Upper lobe of left lung (tissue), 6 donors: ENCODE data around the gene FLAD1. TPM values are rescaled to one million over a fixed set of nuclear protein-coding genes. Genes with fewer than 3 reads are reported as not detected.

Source experiments
- ATAC-seq, 2 donors: fragments of 200-7000 bp; cut with Tn5 transposase; one replicate each; pipeline ENCODE4 v1.9.1; 2022; ENCODE audit warnings: mild to moderate bottlenecking in 2 of 2, moderate library complexity in 2 of 2; ENCODE audit not compliant: low FRiP score in 2 of 2
- DNase-seq, 2 donors: peaks; one replicate each; pipeline ENCODE4 v3.0.0-alpha.2; 2019 to 2020
- H3K27ac ChIP-seq, 4 donors: fragments of 200-600 bp; sonication (generic); one replicate each; pipeline ENCODE4 v1.5.1; 2016 to 2019
- H3K27me3 ChIP-seq, 4 donors: fragments of 200-600 bp; sonication (generic); one replicate each; pipeline ENCODE4 v1.5.1; 2017 to 2019
- H3K36me3 ChIP-seq, 4 donors: fragments of 200-600 bp; sonication (generic); one replicate each; pipeline ENCODE4 v1.5.1; 2016 to 2019
- H3K4me1 ChIP-seq, 4 donors: fragments of 200-600 bp; sonication (generic); one replicate each; pipeline ENCODE4 v1.5.1; 2018 to 2019
- H3K4me3 ChIP-seq, 4 donors: fragments of 200-600 bp; sonication (generic); one replicate each; pipeline ENCODE4 v1.5.1; 2017 to 2019; ENCODE audit warnings: mild to moderate bottlenecking in 2 of 4, moderate library complexity in 1 of 4
- H3K9me3 ChIP-seq, 4 donors: fragments of 200-600 bp; sonication (generic); one replicate each; pipeline ENCODE4 v1.5.1; 2018 to 2019
- EP300 ChIP-seq, 4 donors: sonication (generic); formaldehyde crosslinking; IDR thresholded peaks; one replicate each; pipeline ENCODE4 v1.5.1; 2017; ENCODE audit warnings: antibody characterized with exemption in 4 of 4, control low read depth in 2 of 4
- POLR2A ChIP-seq, 4 donors: fragments of 450-650 bp; IDR thresholded peaks; one replicate each; pipeline ENCODE4 v1.5.1; 2016 to 2017; ENCODE audit warnings: antibody characterized with exemption in 4 of 4, mild to moderate bottlenecking in 2 of 4
- POLR2AphosphoS5 ChIP-seq, 2 donors: sonication (generic); formaldehyde crosslinking; IDR thresholded peaks; one replicate each; pipeline ENCODE4 v1.5.1; 2017; ENCODE audit warnings: antibody characterized with exemption in 2 of 2
- WGBS, 2 donors: methylation state at CpG; one replicate each; pipeline ENCODE4 v1.1.5; 2017 to 2018; 5-methylcytosine and 5-hydroxymethylcytosine counted together
- total RNA-seq, 6 donors: library from RNA; depleted of rRNA in 4 of 6; stranded (reverse); fragments of >200 nt in 4 of 6; gene quantifications; one replicate each; pipeline versions ENCODE4 v1.1.0 to v1.2.1, GENCODE V29; 2016 to 2021
- TF ChIP-seq, protein P1 (sequence below), 6 experiments: fragments of 450-650 bp in 4 of 6; fragments of 200-600 bp in 2 of 6; sonication (generic) in 2 of 6; IDR thresholded peaks; one replicate each; pipeline ENCODE4 v1.5.1; 2016 to 2019; ENCODE audit warnings: antibody characterized with exemption in 6 of 6
- donor health status: DM: no; HTN: no; CAD: no; lungs with moderate emphysema.
- donor health status: DM: no; HTN: yes; CAD: no; lungs with severe emphysema.

FLAD1 gene
- total RNA-seq, 6 donors from 2014 or later = 15.6 to 62.9 (median 29.8) TPM

DNA sequence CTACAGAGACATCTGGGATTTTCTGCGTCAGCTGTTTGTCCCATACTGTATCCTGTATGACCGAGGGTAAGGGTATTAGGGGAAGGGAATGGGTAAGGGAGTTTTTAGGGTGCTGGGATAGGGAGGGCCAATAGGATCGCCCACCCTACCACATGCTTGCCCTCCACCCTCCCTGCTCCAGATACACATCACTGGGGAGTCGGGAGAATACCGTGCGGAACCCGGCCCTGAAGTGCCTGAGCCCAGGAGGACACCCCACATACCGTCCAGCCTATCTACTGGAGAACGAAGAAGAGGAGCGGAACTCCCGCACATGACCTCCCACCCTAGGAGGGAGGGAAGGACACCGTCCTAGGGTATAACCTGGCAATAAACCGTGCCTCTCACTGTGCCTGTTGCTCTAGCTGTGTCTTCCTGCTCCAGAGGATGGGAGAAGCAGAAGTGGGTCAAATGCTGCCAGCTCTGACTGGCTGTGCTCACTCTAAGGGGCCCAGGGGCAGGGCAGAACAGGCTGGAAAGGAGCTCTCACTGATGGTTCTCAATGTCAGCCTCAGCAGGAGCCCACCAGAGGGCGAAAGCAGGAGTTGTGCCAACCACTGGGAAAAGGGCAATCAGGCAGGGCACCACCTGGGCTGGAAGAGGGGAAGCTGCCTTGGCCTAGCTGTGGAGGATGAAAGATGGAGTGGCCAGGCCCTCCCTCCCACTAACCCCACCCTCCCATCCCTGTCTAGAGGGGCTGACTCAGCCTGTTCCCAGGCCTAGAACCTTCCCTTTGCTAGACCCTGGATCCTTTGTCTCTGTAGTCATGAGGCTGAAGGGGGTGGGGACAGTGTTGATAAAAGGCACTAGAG, 9.8 kb downstream of the FLAD1 start:
- 83 to 92% methylated on average over 11 to 14 of the region's 14 CpGs for WGBS, 2 donors
- no peak for ATAC-seq
- Histone ChIP-seq H3K4me1 (peaks cover 0 to 6% (median 0%) of the 10 kb centered on the region in 4 donors), H3K27me3 (no peaks in the 10 kb centered on the region), H3K4me3 (no peak overlapping the region), H3K27ac (no peak overlapping the region), H3K9me3 (no peaks in the 10 kb centered on the region), H3K36me3 (peaks cover 0 to 41% (median 18%) of the 10 kb centered on the region in 4 donors)
- DNase-seq = no peak
- TF ChIP-seq, protein P1, sequence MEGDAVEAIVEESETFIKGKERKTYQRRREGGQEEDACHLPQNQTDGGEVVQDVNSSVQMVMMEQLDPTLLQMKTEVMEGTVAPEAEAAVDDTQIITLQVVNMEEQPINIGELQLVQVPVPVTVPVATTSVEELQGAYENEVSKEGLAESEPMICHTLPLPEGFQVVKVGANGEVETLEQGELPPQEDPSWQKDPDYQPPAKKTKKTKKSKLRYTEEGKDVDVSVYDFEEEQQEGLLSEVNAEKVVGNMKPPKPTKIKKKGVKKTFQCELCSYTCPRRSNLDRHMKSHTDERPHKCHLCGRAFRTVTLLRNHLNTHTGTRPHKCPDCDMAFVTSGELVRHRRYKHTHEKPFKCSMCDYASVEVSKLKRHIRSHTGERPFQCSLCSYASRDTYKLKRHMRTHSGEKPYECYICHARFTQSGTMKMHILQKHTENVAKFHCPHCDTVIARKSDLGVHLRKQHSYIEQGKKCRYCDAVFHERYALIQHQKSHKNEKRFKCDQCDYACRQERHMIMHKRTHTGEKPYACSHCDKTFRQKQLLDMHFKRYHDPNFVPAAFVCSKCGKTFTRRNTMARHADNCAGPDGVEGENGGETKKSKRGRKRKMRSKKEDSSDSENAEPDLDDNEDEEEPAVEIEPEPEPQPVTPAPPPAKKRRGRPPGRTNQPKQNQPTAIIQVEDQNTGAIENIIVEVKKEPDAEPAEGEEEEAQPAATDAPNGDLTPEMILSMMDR (IDR thresholded peaks at IDR 0.05) = no peak
- TF ChIP-seq EP300 (IDR thresholded peaks at IDR 0.05) (no peak), POLR2AphosphoS5 (IDR thresholded peaks at IDR 0.05) (no peak), POLR2A (IDR thresholded peaks at IDR 0.05) (no peak)

DNA sequence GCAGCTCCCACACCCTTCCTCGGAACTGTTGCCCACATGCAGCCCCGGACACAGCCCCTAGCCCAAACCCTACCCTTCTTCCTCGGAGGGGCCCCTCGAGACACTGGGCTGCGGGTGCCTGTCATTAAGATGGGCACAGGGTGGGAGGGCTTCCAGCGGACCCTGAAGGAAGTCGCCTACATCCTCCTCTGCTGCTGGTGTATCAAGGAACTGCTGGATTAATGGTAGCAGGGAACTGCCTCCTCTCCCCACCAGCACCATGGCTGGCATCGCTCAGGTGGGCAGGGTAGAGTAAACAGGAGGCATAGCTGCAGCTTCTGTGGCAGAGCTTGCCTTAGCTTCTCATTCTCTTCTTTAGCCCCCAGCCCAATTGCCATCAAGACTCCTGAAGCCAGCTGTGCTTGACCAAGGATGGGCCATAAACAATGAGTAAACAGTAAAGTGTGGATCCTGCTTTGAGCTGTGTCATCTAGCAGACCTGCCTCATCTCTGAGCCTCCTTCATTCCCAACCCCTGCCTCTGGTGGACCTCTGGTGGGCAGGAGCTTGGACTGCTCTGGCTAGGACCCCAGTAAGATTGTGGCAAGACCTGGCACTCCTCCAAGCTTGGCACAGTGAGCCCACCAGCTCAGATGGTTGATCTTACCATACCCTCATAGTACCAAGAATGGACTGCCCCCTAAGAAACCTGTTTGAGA, 10.6 kb downstream of the FLAD1 start, which contains the start of gene LENEP:
LENEP (plus strand) TSS at position 15 of the 697 bp plus-strand sequence; CDS start at position 37, 22 bp downstream.
- H3K4me3 ChIP-seq = no peak within 1 kb of the TSS
- H3K27me3 ChIP-seq = no peaks in the 10 kb centered on the region
- peaks cover 1 to 8% (median 2%) of the 10 kb centered on the region in 4 donors for H3K4me1 ChIP-seq
- WGBS, 2 donors = 70 to 80% methylated on average over 7 to 8 of the region's 8 CpGs
- TF ChIP-seq, protein P1 (IDR thresholded peaks at IDR 0.05) = no peak
- TF ChIP-seq EP300 (IDR thresholded peaks at IDR 0.05) = no peak
- TF ChIP-seq POLR2AphosphoS5 (IDR thresholded peaks at IDR 0.05) = no peak
- no peak for TF ChIP-seq POLR2A (IDR thresholded peaks at IDR 0.05)
- H3K9me3 ChIP-seq = no peaks in the 10 kb centered on the region
- ATAC-seq (no peak), DNase-seq (no peak)
- no peak within 1 kb of the TSS for H3K27ac ChIP-seq
- H3K36me3 ChIP-seq = peaks cover 0 to 33% (median 10%) of the 10 kb centered on the region in 4 donors

DNA sequence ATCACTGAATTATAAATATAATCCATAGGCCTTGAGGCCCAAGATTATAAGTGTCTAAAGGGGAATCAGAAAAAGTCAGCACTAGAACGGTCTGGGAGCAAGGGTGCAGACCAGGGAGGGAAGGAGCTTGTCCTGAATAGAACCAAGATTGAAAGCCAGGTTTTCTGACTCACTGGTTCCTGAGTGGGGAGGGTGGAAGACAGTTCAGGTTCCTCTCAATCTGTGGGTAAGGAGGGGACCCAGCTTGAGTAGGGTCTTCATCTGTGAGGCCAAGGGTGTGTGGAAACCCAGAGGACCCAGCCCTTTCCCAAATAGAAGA, 11.1 kb downstream of the FLAD1 start:
- no peak for DNase-seq
- Histone ChIP-seq H3K4me3 (no peak overlapping the region), H3K27me3 (no peaks in the 10 kb centered on the region), H3K27ac (no peak overlapping the region), H3K4me1 (peaks cover 6 to 13% (median 7%) of the 10 kb centered on the region in 4 donors), H3K36me3 (peaks cover 0 to 28% (median 8%) of the 10 kb centered on the region in 4 donors), H3K9me3 (no peaks in the 10 kb centered on the region)
- 75 to 76% methylated on average over 1 of the region's 1 CpG for WGBS, 2 donors
- no peak for ATAC-seq
- TF ChIP-seq, protein P1 (IDR thresholded peaks at IDR 0.05) = no peak
- no peak for TF ChIP-seq EP300 (IDR thresholded peaks at IDR 0.05)
- no peak for TF ChIP-seq POLR2AphosphoS5 (IDR thresholded peaks at IDR 0.05)
- TF ChIP-seq POLR2A (IDR thresholded peaks at IDR 0.05) = no peak

DNA sequence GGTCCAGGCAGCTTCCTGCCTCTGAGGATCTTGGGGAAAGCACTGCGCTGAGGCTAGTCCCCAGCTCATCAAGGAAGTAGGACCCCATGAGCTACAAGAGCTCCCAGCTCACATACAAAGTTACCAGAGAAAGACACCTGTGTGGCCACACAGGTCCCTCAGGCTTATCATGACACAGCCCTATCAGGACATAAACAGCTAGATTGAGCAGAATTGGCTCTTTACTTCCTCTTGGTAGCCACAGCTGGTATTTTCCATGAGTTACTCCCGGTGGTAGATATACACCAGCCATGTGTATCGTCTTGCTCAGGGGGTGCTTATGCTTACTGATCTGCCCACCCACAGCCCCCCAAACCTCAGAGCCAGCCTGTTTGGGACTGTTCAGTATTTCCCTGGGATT, 11.4 kb downstream of the FLAD1 start:
- ATAC-seq = no peak
- peaks cover 0 to 24% (median 8%) of the 10 kb centered on the region in 4 donors for H3K36me3 ChIP-seq
- H3K4me3 ChIP-seq = no peak overlapping the region
- no peak for DNase-seq
- no peak for TF ChIP-seq EP300 (IDR thresholded peaks at IDR 0.05)
- TF ChIP-seq POLR2AphosphoS5 (IDR thresholded peaks at IDR 0.05) = no peak
- TF ChIP-seq, protein P1 (IDR thresholded peaks at IDR 0.05) = no peak
- TF ChIP-seq POLR2A (IDR thresholded peaks at IDR 0.05) = no peak
- WGBS, 2 donors = 64 to 71% methylated on average over 3 of the region's 3 CpGs
- no peak overlapping the region for H3K27ac ChIP-seq
- no peaks in the 10 kb centered on the region for H3K9me3 ChIP-seq
- no peaks in the 10 kb centered on the region for H3K27me3 ChIP-seq
- peaks cover 10 to 17% (median 11%) of the 10 kb centered on the region in 4 donors for H3K4me1 ChIP-seq
